Stimulated activated CD8-positive, alpha-beta memory T cell treated with anti-CD3 and anti-CD28 coated beads, Interleukin-12 subunit alpha, Interleukin-12 subunit beta, amount 100 ng/mL, for 4 hours (primary cell): ENCODE data around the gene MAPK9.

Experiments
- DNase-seq: peaks from one replicate; pipeline ENCODE4 v3.0.0-alpha.2; 2020; ENCODE audit warnings: low read depth

Gene MAPK9

GRCh38 chr5:180291943-180292831, at the start of gene MAPK9:
TSS of gene MAPK9 (minus strand) at chr5:180292083. CDS start at chr5:180280561, 11,522 bp downstream.
- peak; percentile 76 for DNase-seq

- no peak for DNase-seq
Observed at GRCh38 chr5:180341595-180341994, 49.7 kb upstream of the MAPK9 start.

- DNase-seq, result no peak
Observed at GRCh38 chr5:180340856-180341255, 49.0 kb upstream of the MAPK9 start.

GRCh38 chr5:180339583-180340183, 47.8 kb upstream of the MAPK9 start:
- no peak for DNase-seq

GRCh38 chr5:180338001-180338707, 46.3 kb upstream of the MAPK9 start:
- DNase-seq, result no peak

- no peak for DNase-seq
Observed at GRCh38 chr5:180336234-180337020, 44.5 kb upstream of the MAPK9 start.

- DNase-seq, result no peak
Observed at GRCh38 chr5:180335614-180336233, 43.8 kb upstream of the MAPK9 start.

GRCh38 chr5:180334751-180335613, 43.1 kb upstream of the MAPK9 start:
- no peak for DNase-seq

GRCh38 chr5:180334176-180334575, 42.3 kb upstream of the MAPK9 start:
- no peak for DNase-seq

- no peak for DNase-seq
Observed at GRCh38 chr5:180333661-180334060, 41.8 kb upstream of the MAPK9 start.

GRCh38 chr5:180332861-180333260, 41.0 kb upstream of the MAPK9 start:
- no peak for DNase-seq

GRCh38 chr5:180332051-180332517, 40.2 kb upstream of the MAPK9 start:
- DNase-seq, result no peak

GRCh38 chr5:180331647-180331950, 39.7 kb upstream of the MAPK9 start:
- DNase-seq, result no peak

- DNase-seq, result no peak
Observed at GRCh38 chr5:180330810-180331646, 39.1 kb upstream of the MAPK9 start.

GRCh38 chr5:180330270-180330648, 38.4 kb upstream of the MAPK9 start:
- DNase-seq, result no peak

GRCh38 chr5:180329606-180330269, 37.9 kb upstream of the MAPK9 start:
- no peak for DNase-seq

GRCh38 chr5:180329138-180329435, 37.2 kb upstream of the MAPK9 start:
- DNase-seq, result no peak

GRCh38 chr5:180328296-180329137, 36.6 kb upstream of the MAPK9 start:
- peak; percentile 53 for DNase-seq
